GM18505 (cell line): ENCODE results near the gene VSTM2B.

Experiments
- ATAC-seq: cut with Tn5 transposase; IDR thresholded peaks from one replicate; pipeline ENCODE4 v1.9.1; 2021; ENCODE audit not compliant: unreplicated experiment
- POLR2A ChIP-seq: IDR thresholded peaks from 4 replicates; pipeline ENCODE4 v1.6.1; 2011; ENCODE audit warnings: borderline replicate concordance; ENCODE audit not compliant: insufficient read depth, insufficient read length; ENCODE audit errors: extremely low read depth

The VSTM2B gene

GRCh38 chr19:29489172-29489951, 36.4 kb upstream of the VSTM2B start:
- TF ChIP-seq POLR2A, result no peak
- no peak for ATAC-seq

- ATAC-seq, result no peak
- TF ChIP-seq POLR2A, result no peak
Measured at GRCh38 chr19:29491491-29491890, 34.3 kb upstream of the VSTM2B start.

GRCh38 chr19:29491995-29492577, 33.7 kb upstream of the VSTM2B start:
- ATAC-seq, result no peak
- no peak for TF ChIP-seq POLR2A

GRCh38 chr19:29492769-29493168, 33.0 kb upstream of the VSTM2B start:
- no peak for TF ChIP-seq POLR2A
- ATAC-seq, result no peak

GRCh38 chr19:29495091-29495490, 30.7 kb upstream of the VSTM2B start:
- no peak for TF ChIP-seq POLR2A
- no peak for ATAC-seq

- no peak for TF ChIP-seq POLR2A
- no peak for ATAC-seq
Measured at GRCh38 chr19:29495901-29496441, 29.8 kb upstream of the VSTM2B start.

GRCh38 chr19:29497241-29497640, 28.6 kb upstream of the VSTM2B start:
- no peak for ATAC-seq

GRCh38 chr19:29497686-29498436, 27.9 kb upstream of the VSTM2B start:
- ATAC-seq, result no peak
- no peak for TF ChIP-seq POLR2A

More at GRCh38 chr19:29497241-29497640, 28.6 kb upstream of the VSTM2B start:
- TF ChIP-seq POLR2A, result no peak

GRCh38 chr19:29499261-29499920, 26.4 kb upstream of the VSTM2B start:
- no peak for ATAC-seq
- no peak for TF ChIP-seq POLR2A

GRCh38 chr19:29499921-29500590, 25.7 kb upstream of the VSTM2B start:
- TF ChIP-seq POLR2A, result no peak
- no peak for ATAC-seq

- ATAC-seq, result no peak
- TF ChIP-seq POLR2A, result no peak
Measured at GRCh38 chr19:29501816-29502580, 23.8 kb upstream of the VSTM2B start.

GRCh38 chr19:29502581-29502850, 23.3 kb upstream of the VSTM2B start:
- ATAC-seq, result no peak
- TF ChIP-seq POLR2A, result no peak
